ENCODE results near the gene CBR4. TPM values are rescaled to one million over a fixed set of nuclear protein-coding genes. Genes with fewer than 3 reads are reported as not detected.

The CBR4 gene
- total and polyA plus RNA-seq, 4 donors, result 26.5 to 40.3 (median 31.2) TPM

DNA sequence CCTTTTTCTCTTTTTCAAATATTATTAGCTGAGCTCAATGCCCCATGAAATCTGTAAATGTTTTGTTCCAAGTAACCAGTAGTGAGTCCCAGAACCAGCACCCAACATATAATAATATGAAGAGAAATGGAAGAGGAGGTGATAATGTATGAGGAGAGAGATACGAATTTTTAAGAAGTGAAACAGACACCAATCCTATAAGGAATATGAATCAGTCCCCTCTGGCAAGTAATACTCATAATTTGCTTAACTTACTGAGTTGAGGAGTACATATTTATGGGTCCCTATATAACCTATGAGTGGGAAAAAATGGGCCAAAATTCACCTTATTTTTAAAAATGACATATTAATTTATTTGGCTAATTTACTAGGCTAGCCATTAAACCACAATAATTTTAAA is 8.4 kb upstream of the CBR4 start:
- no peaks in the 10 kb centered on the region for H3K27me3 ChIP-seq (ENCODE audit: control insufficient read depth, insufficient read depth, low read length)
- no peaks in the 10 kb centered on the region for H3K36me3 ChIP-seq (ENCODE audit: control insufficient read depth, insufficient read depth, low read length)
- DNase-seq (ENCODE audit: low read depth in 4 of 6, low spot score in 6 of 6), result no peak
- H3K27ac ChIP-seq (ENCODE audit: low read depth, low read length), result no peak overlapping the region
- H3K4me1 ChIP-seq (ENCODE audit: control insufficient read depth, insufficient read depth, low read length), result peaks cover 6% of the 10 kb centered on the region
- H3K9me3 ChIP-seq (ENCODE audit: control insufficient read depth, insufficient read depth, low read length), result no peaks in the 10 kb centered on the region
- no CpG with 5 or more reads among the region's 1 CpG for WGBS (ENCODE audit: insufficient coverage)
- no peak overlapping the region for H3K4me3 ChIP-seq (ENCODE audit: low read depth, low read length)

DNA sequence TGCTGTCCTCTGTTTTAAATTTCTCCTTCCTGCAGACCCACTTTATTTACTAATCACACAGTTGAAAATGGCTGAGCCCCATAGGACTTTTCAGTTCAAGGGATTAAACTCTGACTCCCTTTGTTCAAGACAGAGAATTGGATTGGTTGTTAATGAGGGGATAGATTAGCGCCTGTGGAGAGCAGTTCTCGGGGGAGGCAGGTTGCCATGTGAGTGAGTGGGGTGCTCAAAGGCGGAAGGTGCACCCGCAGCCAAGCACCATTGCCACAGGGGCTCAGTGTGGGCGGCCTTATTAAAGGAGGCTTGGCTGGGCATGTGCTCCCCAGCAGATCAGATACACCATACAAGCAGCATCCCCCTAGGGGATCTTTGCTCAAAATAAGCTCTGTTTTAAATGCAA is 7.9 kb upstream of the CBR4 start:
- peak in 2 of 6 donors; percentile 27 to 58 for DNase-seq (ENCODE audit: low read depth in 4 of 6, low spot score in 6 of 6)
- no peaks in the 10 kb centered on the region for H3K9me3 ChIP-seq (ENCODE audit: control insufficient read depth, insufficient read depth, low read length)
- 33% methylated on average over 4 of the region's 5 CpGs for WGBS (ENCODE audit: insufficient coverage)
- H3K27me3 ChIP-seq (ENCODE audit: control insufficient read depth, insufficient read depth, low read length), result no peaks in the 10 kb centered on the region
- peaks cover 6% of the 10 kb centered on the region for H3K4me1 ChIP-seq (ENCODE audit: control insufficient read depth, insufficient read depth, low read length)
- H3K36me3 ChIP-seq (ENCODE audit: control insufficient read depth, insufficient read depth, low read length), result no peaks in the 10 kb centered on the region
- H3K27ac ChIP-seq (ENCODE audit: low read depth, low read length), result no peak overlapping the region
- H3K4me3 ChIP-seq (ENCODE audit: low read depth, low read length), result no peak overlapping the region

DNA sequence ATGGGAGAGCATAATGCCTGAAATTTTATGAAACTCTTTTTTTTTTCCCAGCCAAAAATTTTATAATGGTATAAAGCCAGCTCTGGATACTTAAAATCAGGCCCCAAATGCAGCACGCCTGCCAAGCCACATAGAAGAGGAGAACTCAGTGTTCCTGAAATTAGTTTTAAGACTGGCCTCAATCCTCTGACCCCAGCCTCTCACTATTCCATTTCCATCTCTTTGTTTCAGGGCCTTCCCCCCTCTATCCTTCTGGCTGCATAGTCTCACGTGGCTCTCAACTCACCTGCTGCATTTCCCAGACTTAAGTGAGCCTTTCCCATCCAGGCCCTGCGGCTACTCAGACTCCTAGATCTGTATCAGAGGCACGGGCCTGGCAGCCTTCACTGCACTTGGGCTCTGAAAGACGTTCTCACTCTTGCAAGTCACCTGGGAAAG is 5.2 kb upstream of the CBR4 start:
- H3K9me3 ChIP-seq (ENCODE audit: control insufficient read depth, insufficient read depth, low read length), result no peaks in the 10 kb centered on the region
- H3K27ac ChIP-seq (ENCODE audit: low read depth, low read length), result no peak overlapping the region
- WGBS (ENCODE audit: insufficient coverage), result 57% methylated on average over 5 of the region's 5 CpGs
- DNase-seq (ENCODE audit: low read depth in 4 of 6, low spot score in 6 of 6), result no peak
- H3K36me3 ChIP-seq (ENCODE audit: control insufficient read depth, insufficient read depth, low read length), result no peaks in the 10 kb centered on the region
- H3K4me3 ChIP-seq (ENCODE audit: low read depth, low read length), result no peak overlapping the region
- H3K27me3 ChIP-seq (ENCODE audit: control insufficient read depth, insufficient read depth, low read length), result no peaks in the 10 kb centered on the region
- peaks cover 6% of the 10 kb centered on the region for H3K4me1 ChIP-seq (ENCODE audit: control insufficient read depth, insufficient read depth, low read length)

DNA sequence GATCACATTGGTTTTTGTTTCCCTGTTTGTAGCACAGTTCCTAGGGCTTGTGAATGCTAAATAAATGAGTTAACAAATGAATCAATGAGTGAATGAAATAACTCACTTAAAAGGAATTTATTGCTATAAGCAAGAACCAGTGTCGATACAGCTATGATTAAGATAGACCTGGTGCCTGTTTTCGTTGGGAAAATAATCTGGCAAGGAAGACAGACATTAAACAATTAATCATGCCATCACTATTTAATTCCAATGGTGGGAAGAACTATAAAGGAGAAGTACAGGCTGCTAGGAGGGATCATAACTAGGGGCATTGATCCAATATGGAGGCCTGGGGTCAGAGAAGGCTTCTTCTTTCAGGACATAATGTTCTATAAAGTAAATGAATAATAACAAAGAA is 4.5 kb upstream of the CBR4 start:
- WGBS (ENCODE audit: insufficient coverage), result no CpG with 5 or more reads among the region's 2 CpGs

DNA sequence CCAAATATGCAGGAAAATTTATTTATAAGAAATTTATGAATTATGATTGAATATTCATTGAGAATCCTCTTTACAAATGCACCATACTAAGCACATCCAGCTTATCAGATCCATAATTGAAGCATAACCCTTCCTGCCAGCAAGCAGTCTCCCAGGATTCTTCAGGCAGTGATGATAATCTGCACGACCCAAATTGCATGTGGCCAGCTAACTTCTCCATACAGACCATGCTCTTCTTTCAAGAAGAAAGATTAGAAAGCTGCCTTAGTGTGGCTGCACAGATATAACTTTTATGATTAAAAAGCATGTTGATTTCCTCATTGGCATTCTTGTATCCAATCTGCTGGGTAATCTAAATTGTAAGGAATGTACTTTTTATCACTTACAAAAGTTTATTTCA is 3.3 kb upstream of the CBR4 start:
- Histone ChIP-seq H3K27me3 (ENCODE audit: control insufficient read depth, insufficient read depth, low read length) (no peaks in the 10 kb centered on the region), H3K4me1 (ENCODE audit: control insufficient read depth, insufficient read depth, low read length) (peaks cover 9% of the 10 kb centered on the region), H3K9me3 (ENCODE audit: control insufficient read depth, insufficient read depth, low read length) (no peaks in the 10 kb centered on the region), H3K27ac (ENCODE audit: low read depth, low read length) (no peak overlapping the region), H3K4me3 (ENCODE audit: low read depth, low read length) (no peak overlapping the region), H3K36me3 (ENCODE audit: control insufficient read depth, insufficient read depth, low read length) (no peaks in the 10 kb centered on the region)
- WGBS (ENCODE audit: insufficient coverage), result no CpG with 5 or more reads among the region's 1 CpG
- no peak for DNase-seq (ENCODE audit: low read depth in 4 of 6, low spot score in 6 of 6)

More for the DNA sequence above, 4.5 kb upstream of the CBR4 start:
- no peak overlapping the region for H3K27ac ChIP-seq (ENCODE audit: low read depth, low read length)
- H3K36me3 ChIP-seq (ENCODE audit: control insufficient read depth, insufficient read depth, low read length), result no peaks in the 10 kb centered on the region
- no peak for DNase-seq (ENCODE audit: low read depth in 4 of 6, low spot score in 6 of 6)
- H3K9me3 ChIP-seq (ENCODE audit: control insufficient read depth, insufficient read depth, low read length), result no peaks in the 10 kb centered on the region
- H3K4me3 ChIP-seq (ENCODE audit: low read depth, low read length), result no peak overlapping the region
- no peaks in the 10 kb centered on the region for H3K27me3 ChIP-seq (ENCODE audit: control insufficient read depth, insufficient read depth, low read length)
- H3K4me1 ChIP-seq (ENCODE audit: control insufficient read depth, insufficient read depth, low read length), result peaks cover 6% of the 10 kb centered on the region

DNA sequence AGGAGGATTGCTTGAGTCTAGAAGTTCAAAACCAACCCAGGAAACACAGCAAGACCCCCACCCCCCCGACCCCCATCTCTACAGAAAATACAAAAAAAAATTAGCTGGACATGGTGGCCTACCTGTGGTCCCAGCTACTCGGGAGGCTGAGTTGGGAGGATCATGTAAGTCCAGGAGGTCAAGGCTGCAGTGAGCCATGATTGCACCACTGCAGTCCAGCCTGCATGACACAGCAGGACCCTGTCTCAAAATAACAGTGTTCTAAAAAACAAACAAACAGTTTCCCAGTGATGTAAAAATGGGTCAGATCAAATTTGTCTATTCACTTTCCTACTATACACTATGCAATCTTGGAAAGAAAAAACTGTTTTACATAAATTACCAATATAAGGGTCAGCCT is 2.0 kb upstream of the CBR4 start:
- H3K36me3 ChIP-seq (ENCODE audit: control insufficient read depth, insufficient read depth, low read length), result no peaks in the 10 kb centered on the region
- H3K27ac ChIP-seq (ENCODE audit: low read depth, low read length), result no peak overlapping the region
- no peak overlapping the region for H3K4me3 ChIP-seq (ENCODE audit: low read depth, low read length)
- H3K9me3 ChIP-seq (ENCODE audit: control insufficient read depth, insufficient read depth, low read length), result no peaks in the 10 kb centered on the region
- 80% methylated on average over 1 of the region's 2 CpGs for WGBS (ENCODE audit: insufficient coverage)
- no peak for DNase-seq (ENCODE audit: low read depth in 4 of 6, low spot score in 6 of 6)
- no peaks in the 10 kb centered on the region for H3K27me3 ChIP-seq (ENCODE audit: control insufficient read depth, insufficient read depth, low read length)
- peaks cover 6% of the 10 kb centered on the region for H3K4me1 ChIP-seq (ENCODE audit: control insufficient read depth, insufficient read depth, low read length)

DNA sequence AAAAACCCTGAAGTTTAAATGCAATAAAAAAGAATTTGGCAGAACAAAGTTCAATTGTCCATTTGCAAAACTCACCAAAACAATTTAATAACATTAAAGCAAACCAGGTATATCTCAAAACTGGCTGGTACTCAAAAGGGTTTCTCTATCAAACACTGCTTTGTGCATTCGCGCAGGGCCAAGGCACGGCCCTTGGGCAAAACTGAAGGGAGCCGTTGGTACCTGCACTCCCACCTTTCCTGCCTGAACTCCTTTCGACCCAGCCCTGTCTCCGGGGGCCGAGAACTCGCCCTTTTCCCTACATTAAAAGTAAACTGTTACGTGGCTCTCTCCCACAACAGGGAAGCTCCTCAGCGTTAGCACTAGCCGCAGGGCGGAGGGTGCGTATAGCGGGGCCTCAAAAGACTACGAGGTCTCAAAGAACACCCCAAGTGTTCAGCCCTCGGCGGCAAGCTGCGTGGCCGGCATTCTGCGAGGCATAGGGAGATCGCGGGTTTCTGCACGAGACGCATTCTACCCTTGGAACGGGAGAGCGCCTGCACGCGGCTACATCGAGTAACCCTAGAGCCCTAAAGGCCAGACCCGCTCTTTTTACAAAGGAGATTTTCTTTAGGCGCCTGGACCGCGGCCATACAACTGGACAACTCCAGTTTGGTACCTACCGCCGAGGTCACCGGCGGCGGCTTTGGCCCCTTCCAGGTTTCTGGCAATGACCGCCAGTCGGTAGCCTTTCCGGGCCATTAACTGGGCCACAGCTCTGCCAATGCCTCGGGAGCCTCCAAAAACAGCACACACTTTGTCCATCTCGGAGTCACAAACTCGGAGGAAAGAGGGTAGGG is 550 bp downstream of the CBR4 start:
- peak in 4 of 6 donors; percentile 43 to 88 (median 72) for DNase-seq (ENCODE audit: low read depth in 4 of 6, low spot score in 6 of 6)
- WGBS (ENCODE audit: insufficient coverage), result under 1% methylated on average over 38 of the region's 44 CpGs
- H3K4me1 ChIP-seq (ENCODE audit: control insufficient read depth, insufficient read depth, low read length), result peaks cover 4% of the 10 kb centered on the region
- peak overlapping the region; percentile 93 for H3K27ac ChIP-seq (ENCODE audit: low read depth, low read length)
- no peaks in the 10 kb centered on the region for H3K36me3 ChIP-seq (ENCODE audit: control insufficient read depth, insufficient read depth, low read length)
- peak overlapping the region; percentile 92 for H3K4me3 ChIP-seq (ENCODE audit: low read depth, low read length)
- no peaks in the 10 kb centered on the region for H3K27me3 ChIP-seq (ENCODE audit: control insufficient read depth, insufficient read depth, low read length)
- H3K9me3 ChIP-seq (ENCODE audit: control insufficient read depth, insufficient read depth, low read length), result no peaks in the 10 kb centered on the region

DNA sequence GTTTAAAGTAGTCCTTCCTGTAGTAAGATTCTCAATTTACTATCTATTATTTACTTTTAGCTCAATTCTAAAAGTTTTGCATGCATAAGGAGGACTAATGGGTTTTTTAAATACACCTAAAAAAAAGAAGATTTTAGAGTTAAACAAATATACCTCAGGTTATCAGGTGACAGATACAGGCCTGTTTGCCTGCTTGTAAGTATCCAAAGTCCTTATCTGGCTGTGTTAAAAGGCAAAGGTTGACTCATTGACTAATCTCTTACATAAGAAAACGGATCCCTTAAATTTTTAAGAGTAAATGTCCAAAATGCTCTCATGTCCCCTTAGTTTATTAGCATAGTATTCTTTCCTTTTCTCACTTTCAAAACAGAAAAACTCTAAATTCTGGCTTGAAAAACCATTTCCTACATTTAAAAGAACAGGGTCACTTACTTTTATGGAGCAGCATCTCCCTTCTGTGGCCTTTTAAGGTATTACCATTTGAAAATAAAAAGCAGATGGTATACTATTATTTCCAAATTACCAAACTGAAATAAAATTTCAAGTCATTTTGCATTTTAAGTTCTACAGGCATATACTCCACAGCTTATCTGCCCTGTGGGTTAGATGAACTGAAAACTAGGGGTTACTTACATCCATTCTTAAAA is 4.5 kb downstream of the CBR4 start:
- Histone ChIP-seq H3K4me1 (ENCODE audit: control insufficient read depth, insufficient read depth, low read length) (peaks cover 4% of the 10 kb centered on the region), H3K4me3 (ENCODE audit: low read depth, low read length) (no peak overlapping the region), H3K9me3 (ENCODE audit: control insufficient read depth, insufficient read depth, low read length) (no peaks in the 10 kb centered on the region), H3K27me3 (ENCODE audit: control insufficient read depth, insufficient read depth, low read length) (no peaks in the 10 kb centered on the region), H3K36me3 (ENCODE audit: control insufficient read depth, insufficient read depth, low read length) (peaks cover 7% of the 10 kb centered on the region), H3K27ac (ENCODE audit: low read depth, low read length) (no peak overlapping the region)
- no CpG with 5 or more reads among the region's 1 CpG for WGBS (ENCODE audit: insufficient coverage)
- DNase-seq (ENCODE audit: low read depth in 4 of 6, low spot score in 6 of 6), result peak in 1 of 6 donors; percentile 39

DNA sequence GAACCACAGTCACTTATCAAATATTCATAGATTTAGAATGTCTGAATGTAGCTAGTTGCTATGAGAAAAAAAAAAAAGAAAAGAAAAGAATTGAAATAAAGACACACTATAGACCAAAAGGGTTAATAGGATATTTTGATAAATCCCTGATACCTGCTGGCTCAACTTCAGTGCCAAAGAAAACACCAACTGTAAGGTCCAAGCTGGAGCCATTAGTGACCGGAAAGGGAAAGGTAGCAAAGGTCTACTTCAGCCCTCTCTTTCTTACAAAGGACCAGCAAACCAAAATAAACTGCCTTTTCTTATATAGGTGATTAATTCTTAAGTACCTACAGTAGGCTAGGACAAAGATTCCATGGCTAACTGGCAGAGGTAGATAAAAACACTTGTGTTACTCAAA is 9.7 kb downstream of the CBR4 start:
- H3K9me3 ChIP-seq (ENCODE audit: control insufficient read depth, insufficient read depth, low read length), result no peaks in the 10 kb centered on the region
- no peaks in the 10 kb centered on the region for H3K27me3 ChIP-seq (ENCODE audit: control insufficient read depth, insufficient read depth, low read length)
- WGBS (ENCODE audit: insufficient coverage), result no CpG with 5 or more reads among the region's 1 CpG
- DNase-seq (ENCODE audit: low read depth in 4 of 6, low spot score in 6 of 6), result no peak
- no peaks in the 10 kb centered on the region for H3K4me1 ChIP-seq (ENCODE audit: control insufficient read depth, insufficient read depth, low read length)
- H3K27ac ChIP-seq (ENCODE audit: low read depth, low read length), result no peak overlapping the region
- H3K36me3 ChIP-seq (ENCODE audit: control insufficient read depth, insufficient read depth, low read length), result peaks cover 7% of the 10 kb centered on the region
- no peak overlapping the region for H3K4me3 ChIP-seq (ENCODE audit: low read depth, low read length)

DNA sequence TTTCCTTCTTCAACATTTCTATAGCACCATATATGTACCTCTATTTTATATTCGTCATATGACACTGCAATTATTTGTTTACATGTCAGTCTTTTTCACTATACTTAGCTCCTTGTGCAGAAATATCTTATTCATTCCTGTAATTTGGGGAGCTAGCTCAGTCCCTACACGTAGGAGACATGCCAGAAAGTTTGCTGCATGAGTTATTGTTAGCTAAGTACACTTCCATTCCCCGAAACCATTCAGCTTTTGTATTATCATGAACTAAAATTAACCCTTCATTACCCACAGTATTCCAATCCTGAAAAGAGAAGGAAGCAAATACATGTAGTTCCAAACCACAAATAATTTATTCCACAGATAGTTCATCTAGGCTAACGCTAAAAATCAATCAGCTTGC is 10.2 kb downstream of the CBR4 start:
- no peaks in the 10 kb centered on the region for H3K27me3 ChIP-seq (ENCODE audit: control insufficient read depth, insufficient read depth, low read length)
- H3K4me1 ChIP-seq (ENCODE audit: control insufficient read depth, insufficient read depth, low read length), result no peaks in the 10 kb centered on the region
- peaks cover 7% of the 10 kb centered on the region for H3K36me3 ChIP-seq (ENCODE audit: control insufficient read depth, insufficient read depth, low read length)
- no peak overlapping the region for H3K4me3 ChIP-seq (ENCODE audit: low read depth, low read length)
- no peaks in the 10 kb centered on the region for H3K9me3 ChIP-seq (ENCODE audit: control insufficient read depth, insufficient read depth, low read length)
- WGBS (ENCODE audit: insufficient coverage), result 0% methylated on average over 1 of the region's 4 CpGs
- peak in 1 of 6 donors; percentile 35 for DNase-seq (ENCODE audit: low read depth in 4 of 6, low spot score in 6 of 6)
- H3K27ac ChIP-seq (ENCODE audit: low read depth, low read length), result no peak overlapping the region
